WTC11 (cell line): ENCODE data around the gene NELFA. TPM values are rescaled to one million over a fixed set of nuclear protein-coding genes. Genes with fewer than 3 reads are reported as not detected.

Experiments
- ATAC-seq: fragments of 200-7000 bp; cut with Tn5 transposase; 2 replicates; pipeline ENCODE4 v1.10.0; 2021; ENCODE audit warnings: mild to moderate bottlenecking, moderate library complexity
- CTCF ChIA-PET: fragments of 300-600 bp; sonication (Branson Sonifier 250); formaldehyde crosslinking; loops from one replicate; lab custom pipeline; 2021; ENCODE audit warnings: antibody characterized with exemption; lab: Charles Lee
- POLR2A ChIA-PET: fragments of 350-600 bp; sonication (Branson Sonifier 250); formaldehyde crosslinking; loops from one replicate; lab custom pipeline; 2021; ENCODE audit warnings: antibody characterized with exemption; lab: Charles Lee
- DNase-seq: peaks from one replicate; pipeline ENCODE4 v3.0.0; 2021; ENCODE audit warnings: low spot score
- H3K27ac Mint-ChIP-seq: 2 replicates; pipeline ENCODE4 v1.8.0; 2021; ENCODE audit warnings: mixed read lengths
- H3K27me3 Mint-ChIP-seq: 2 replicates; pipeline ENCODE4 v1.8.0; 2021; ENCODE audit warnings: low read depth, mild to moderate bottlenecking, moderate library complexity, mixed read lengths
- H3K36me3 Mint-ChIP-seq: 2 replicates; pipeline ENCODE4 v1.8.0; 2021; ENCODE audit warnings: mixed read lengths
- H3K4me1 Mint-ChIP-seq: 2 replicates; pipeline ENCODE4 v1.8.0; 2022; ENCODE audit warnings: mixed read lengths
- H3K4me3 Mint-ChIP-seq: 2 replicates; pipeline ENCODE4 v1.8.0; 2021; ENCODE audit warnings: mild to moderate bottlenecking, moderate library complexity, mixed read lengths
- H3K9me3 Mint-ChIP-seq: 2 replicates; pipeline ENCODE4 v1.8.0; 2021; ENCODE audit warnings: mixed read lengths
- GTF2I ChIP-seq: fragments of 250-450 bp; sonication (Bioruptor Pico); conservative IDR thresholded peaks from 2 replicates; pipeline ENCODE4 v1.4.0; 2021; ENCODE audit warnings: mild to moderate bottlenecking
- IRF2 ChIP-seq: sonication (generic); formaldehyde crosslinking; IDR thresholded peaks from 2 replicates; pipeline ENCODE4 v1.8.0; 2022; ENCODE audit warnings: low read depth, missing genetic modification reagents, borderline replicate concordance
- MAX ChIP-seq: sonication (generic); formaldehyde crosslinking; IDR thresholded peaks from 2 replicates; pipeline ENCODE4 v1.8.0; 2022; ENCODE audit warnings: mild to moderate bottlenecking, missing genetic modification reagents
- NFE2L1 ChIP-seq: sonication (generic); formaldehyde crosslinking; IDR thresholded peaks from 2 replicates; pipeline ENCODE4 v1.8.1; 2023; ENCODE audit warnings: missing genetic modification reagents
- NFYB ChIP-seq: sonication (generic); formaldehyde crosslinking; conservative IDR thresholded peaks from 2 replicates; pipeline ENCODE4 v1.8.0; 2022; ENCODE audit warnings: low read depth, missing genetic modification reagents
- SOX15 ChIP-seq: fragments of 250-450 bp; sonication (Bioruptor Pico); IDR thresholded peaks from 2 replicates; pipeline ENCODE4 v1.9.0; 2021; ENCODE audit warnings: mild to moderate bottlenecking
- ZNF423 ChIP-seq: fragments of 250-450 bp; sonication (Bioruptor Pico); IDR thresholded peaks from 2 replicates; pipeline ENCODE4 v2.1.2; 2022; ENCODE audit warnings: mild to moderate bottlenecking, moderate library complexity
- ZNF512 ChIP-seq: sonication (generic); formaldehyde crosslinking; IDR thresholded peaks from 2 replicates; pipeline ENCODE4 v1.8.1; 2022; ENCODE audit warnings: missing genetic modification reagents, borderline replicate concordance
- ZNF532 ChIP-seq: fragments of 250-450 bp; sonication (Bioruptor Pico); IDR thresholded peaks from 2 replicates; pipeline ENCODE4 v1.9.0; 2021; ENCODE audit warnings: mild to moderate bottlenecking, borderline replicate concordance
- total RNA-seq: library from RNA; stranded (reverse); gene quantifications from 3 replicates; pipeline ENCODE4 v1.2.3, GENCODE V29; 2021
- TF ChIP-seq, protein P1 (sequence below): fragments of 250-450 bp; sonication (Bioruptor Pico); IDR thresholded peaks from 2 replicates; pipeline ENCODE4 v1.9.0; 2021; ENCODE audit warnings: mild to moderate bottlenecking
- TF ChIP-seq, protein P2 (sequence below): fragments of 250-450 bp; sonication (Bioruptor Pico); conservative IDR thresholded peaks from 2 replicates; pipeline ENCODE4 v1.9.0; 2021; ENCODE audit warnings: mild to moderate bottlenecking
- TF ChIP-seq, protein P3 (sequence below): sonication (generic); formaldehyde crosslinking; conservative IDR thresholded peaks from 2 replicates; pipeline ENCODE4 v1.8.1; 2022; ENCODE audit warnings: mild to moderate bottlenecking, missing genetic modification reagents
- TF ChIP-seq, protein P4 (sequence below): sonication (generic); formaldehyde crosslinking; IDR thresholded peaks from 2 replicates; pipeline ENCODE4 v1.8.0; 2023; ENCODE audit warnings: missing genetic modification reagents, mild to moderate bottlenecking, borderline replicate concordance

The NELFA gene
- total RNA-seq, 1 experiment from 2014 or later = 72.6 TPM

DNA sequence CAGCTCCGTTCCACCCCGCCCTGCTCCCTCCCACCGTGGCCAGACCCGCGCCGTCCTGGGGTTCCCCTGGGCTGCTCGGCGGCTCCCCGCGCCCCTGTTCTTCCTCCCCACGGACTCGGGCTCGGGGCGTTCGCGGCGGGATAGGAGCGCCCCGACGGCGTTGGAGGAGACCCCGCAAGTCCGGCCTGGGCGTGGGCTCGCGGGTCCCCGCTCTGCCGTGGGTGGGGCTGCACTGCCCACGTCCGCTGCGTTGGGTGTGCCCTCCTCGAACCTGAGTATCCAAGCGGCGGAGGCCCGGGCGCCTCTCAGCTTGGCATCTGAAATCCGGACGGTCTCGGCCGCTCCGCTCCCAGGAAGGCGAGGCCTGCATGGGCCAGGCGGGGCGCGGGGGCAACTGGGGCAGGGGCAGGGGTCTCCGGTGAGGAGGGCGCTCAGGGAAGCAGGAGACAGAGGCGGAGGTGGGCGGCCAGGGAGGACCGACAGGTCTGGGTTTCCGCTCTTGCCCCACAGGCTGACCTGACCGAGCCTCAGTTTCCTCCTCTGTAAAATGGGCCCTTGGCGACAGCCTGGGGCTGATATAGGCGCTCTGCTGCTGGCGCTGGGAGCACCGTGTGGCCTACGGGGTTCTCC, 38.4 kb upstream of the NELFA start:
- CTCF ChIA-PET = no interaction called here
- no peak overlapping the region for H3K27ac Mint-ChIP-seq
- no peaks in the 10 kb centered on the region for H3K9me3 Mint-ChIP-seq
- H3K36me3 Mint-ChIP-seq = no peaks in the 10 kb centered on the region
- ATAC-seq (peak; percentile 10; the same call in 1 of the 2 replicates), DNase-seq (no peak)
- POLR2A ChIA-PET = no interaction called here
- TF ChIP-seq ZNF532 (CRISPR knock-in tag) = no peak
- no peak for TF ChIP-seq IRF2
- TF ChIP-seq, protein P1, sequence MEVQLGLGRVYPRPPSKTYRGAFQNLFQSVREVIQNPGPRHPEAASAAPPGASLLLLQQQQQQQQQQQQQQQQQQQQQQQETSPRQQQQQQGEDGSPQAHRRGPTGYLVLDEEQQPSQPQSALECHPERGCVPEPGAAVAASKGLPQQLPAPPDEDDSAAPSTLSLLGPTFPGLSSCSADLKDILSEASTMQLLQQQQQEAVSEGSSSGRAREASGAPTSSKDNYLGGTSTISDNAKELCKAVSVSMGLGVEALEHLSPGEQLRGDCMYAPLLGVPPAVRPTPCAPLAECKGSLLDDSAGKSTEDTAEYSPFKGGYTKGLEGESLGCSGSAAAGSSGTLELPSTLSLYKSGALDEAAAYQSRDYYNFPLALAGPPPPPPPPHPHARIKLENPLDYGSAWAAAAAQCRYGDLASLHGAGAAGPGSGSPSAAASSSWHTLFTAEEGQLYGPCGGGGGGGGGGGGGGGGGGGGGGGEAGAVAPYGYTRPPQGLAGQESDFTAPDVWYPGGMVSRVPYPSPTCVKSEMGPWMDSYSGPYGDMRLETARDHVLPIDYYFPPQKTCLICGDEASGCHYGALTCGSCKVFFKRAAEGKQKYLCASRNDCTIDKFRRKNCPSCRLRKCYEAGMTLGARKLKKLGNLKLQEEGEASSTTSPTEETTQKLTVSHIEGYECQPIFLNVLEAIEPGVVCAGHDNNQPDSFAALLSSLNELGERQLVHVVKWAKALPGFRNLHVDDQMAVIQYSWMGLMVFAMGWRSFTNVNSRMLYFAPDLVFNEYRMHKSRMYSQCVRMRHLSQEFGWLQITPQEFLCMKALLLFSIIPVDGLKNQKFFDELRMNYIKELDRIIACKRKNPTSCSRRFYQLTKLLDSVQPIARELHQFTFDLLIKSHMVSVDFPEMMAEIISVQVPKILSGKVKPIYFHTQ (CRISPR knock-in tag) = no peak
- TF ChIP-seq GTF2I (CRISPR knock-in tag) = no peak
- TF ChIP-seq, protein P2, sequence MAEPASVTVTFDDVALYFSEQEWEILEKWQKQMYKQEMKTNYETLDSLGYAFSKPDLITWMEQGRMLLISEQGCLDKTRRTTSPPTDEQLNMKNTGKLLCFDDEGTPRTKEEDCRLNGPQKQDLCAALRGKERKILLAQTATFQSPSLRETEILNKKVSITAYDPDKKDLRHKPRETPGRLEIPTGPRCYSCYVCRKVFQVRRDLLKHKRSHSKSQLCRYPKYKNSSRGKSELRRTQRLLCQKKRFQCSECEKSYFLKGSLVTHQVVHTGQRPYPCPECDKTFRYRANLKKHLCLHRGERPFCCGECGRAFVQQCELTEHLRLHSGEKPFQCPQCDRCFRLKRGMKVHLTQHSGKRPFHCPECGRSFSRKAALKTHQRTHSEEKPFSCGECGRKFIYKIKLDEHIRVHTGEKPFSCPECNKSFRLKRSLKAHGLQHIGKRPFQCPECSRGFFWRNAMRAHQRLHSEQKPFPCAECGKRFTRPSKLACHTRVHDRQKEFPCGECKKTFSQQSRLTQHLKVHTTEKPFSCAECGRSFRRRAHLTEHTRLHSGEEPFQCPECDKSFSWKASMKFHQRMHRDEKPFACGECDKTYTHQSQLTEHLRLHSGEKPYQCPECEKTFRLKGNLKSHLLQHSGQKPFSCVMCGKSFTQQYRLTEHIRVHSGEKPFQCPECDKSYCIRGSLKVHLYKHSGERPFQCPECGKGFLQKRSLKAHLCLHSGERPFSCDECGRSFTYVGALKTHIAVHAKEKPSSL = no peak
- TF ChIP-seq ZNF423 (CRISPR knock-in tag) = no peak
- TF ChIP-seq ZNF512 (CRISPR knock-in tag) = no peak
- TF ChIP-seq, protein P3, sequence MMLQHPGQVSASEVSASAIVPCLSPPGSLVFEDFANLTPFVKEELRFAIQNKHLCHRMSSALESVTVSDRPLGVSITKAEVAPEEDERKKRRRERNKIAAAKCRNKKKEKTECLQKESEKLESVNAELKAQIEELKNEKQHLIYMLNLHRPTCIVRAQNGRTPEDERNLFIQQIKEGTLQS = no peak
- TF ChIP-seq, protein P4, sequence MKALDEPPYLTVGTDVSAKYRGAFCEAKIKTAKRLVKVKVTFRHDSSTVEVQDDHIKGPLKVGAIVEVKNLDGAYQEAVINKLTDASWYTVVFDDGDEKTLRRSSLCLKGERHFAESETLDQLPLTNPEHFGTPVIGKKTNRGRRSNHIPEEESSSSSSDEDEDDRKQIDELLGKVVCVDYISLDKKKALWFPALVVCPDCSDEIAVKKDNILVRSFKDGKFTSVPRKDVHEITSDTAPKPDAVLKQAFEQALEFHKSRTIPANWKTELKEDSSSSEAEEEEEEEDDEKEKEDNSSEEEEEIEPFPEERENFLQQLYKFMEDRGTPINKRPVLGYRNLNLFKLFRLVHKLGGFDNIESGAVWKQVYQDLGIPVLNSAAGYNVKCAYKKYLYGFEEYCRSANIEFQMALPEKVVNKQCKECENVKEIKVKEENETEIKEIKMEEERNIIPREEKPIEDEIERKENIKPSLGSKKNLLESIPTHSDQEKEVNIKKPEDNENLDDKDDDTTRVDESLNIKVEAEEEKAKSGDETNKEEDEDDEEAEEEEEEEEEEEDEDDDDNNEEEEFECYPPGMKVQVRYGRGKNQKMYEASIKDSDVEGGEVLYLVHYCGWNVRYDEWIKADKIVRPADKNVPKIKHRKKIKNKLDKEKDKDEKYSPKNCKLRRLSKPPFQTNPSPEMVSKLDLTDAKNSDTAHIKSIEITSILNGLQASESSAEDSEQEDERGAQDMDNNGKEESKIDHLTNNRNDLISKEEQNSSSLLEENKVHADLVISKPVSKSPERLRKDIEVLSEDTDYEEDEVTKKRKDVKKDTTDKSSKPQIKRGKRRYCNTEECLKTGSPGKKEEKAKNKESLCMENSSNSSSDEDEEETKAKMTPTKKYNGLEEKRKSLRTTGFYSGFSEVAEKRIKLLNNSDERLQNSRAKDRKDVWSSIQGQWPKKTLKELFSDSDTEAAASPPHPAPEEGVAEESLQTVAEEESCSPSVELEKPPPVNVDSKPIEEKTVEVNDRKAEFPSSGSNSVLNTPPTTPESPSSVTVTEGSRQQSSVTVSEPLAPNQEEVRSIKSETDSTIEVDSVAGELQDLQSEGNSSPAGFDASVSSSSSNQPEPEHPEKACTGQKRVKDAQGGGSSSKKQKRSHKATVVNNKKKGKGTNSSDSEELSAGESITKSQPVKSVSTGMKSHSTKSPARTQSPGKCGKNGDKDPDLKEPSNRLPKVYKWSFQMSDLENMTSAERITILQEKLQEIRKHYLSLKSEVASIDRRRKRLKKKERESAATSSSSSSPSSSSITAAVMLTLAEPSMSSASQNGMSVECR (CRISPR knock-in tag) = no peak
- TF ChIP-seq NFYB (CRISPR knock-in tag) = no peak
- TF ChIP-seq MAX (CRISPR knock-in tag) = no peak
- no peak for TF ChIP-seq NFE2L1
- no peak for TF ChIP-seq SOX15 (CRISPR knock-in tag)
- no peak overlapping the region for H3K4me3 Mint-ChIP-seq
- peaks cover 10% of the 10 kb centered on the region for H3K4me1 Mint-ChIP-seq
- H3K27me3 Mint-ChIP-seq = peaks cover 39% of the 10 kb centered on the region
